Astrocyte of the cerebellum (primary cell): ENCODE results near the gene CD34.

Experiments used
- DNase-seq: peaks from one replicate; pipeline ENCODE4 v3.0.0-alpha.2; 2011; ENCODE audit warnings: low read depth
- H3K4me3 ChIP-seq: 2 replicates; pipeline ENCODE4 v1.5.1; 2011; ENCODE audit warnings: mild to moderate bottlenecking, low read depth, low read length, moderate library complexity
- in situ Hi-C: cut with HindIII; loops from 2 replicates; pipeline ENCODE4 v1.10.0; 2017; ENCODE audit warnings: low sequenced_read_pairs
- TF ChIP-seq, protein P1 (sequence below): IDR thresholded peaks from 2 replicates; pipeline ENCODE4 v1.5.1; 2012; ENCODE audit warnings: low read length, low read depth, moderate library complexity, mild to moderate bottlenecking; ENCODE audit errors: missing control alignments

CD34 gene

DNA sequence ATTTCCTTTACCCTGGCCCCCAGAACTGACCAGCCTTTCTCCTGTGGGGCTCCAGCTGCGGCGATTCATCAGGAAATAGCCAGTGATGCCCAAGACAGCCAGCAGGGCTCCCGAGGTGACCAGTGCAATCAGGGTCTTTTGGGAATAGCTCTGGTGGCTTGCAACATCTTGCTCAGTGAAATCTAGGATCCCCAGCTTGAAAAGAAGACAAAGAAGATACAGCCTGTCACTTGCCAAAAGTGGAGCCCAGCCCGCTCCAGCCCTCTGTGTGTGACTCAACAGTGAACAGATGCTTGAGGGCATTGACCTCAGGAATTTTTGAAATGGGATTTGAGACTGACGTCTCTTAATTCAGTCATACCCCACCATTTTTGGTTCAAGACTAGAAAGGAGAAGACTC, 22.3 kb downstream of the CD34 start:
- TF ChIP-seq, protein P1, sequence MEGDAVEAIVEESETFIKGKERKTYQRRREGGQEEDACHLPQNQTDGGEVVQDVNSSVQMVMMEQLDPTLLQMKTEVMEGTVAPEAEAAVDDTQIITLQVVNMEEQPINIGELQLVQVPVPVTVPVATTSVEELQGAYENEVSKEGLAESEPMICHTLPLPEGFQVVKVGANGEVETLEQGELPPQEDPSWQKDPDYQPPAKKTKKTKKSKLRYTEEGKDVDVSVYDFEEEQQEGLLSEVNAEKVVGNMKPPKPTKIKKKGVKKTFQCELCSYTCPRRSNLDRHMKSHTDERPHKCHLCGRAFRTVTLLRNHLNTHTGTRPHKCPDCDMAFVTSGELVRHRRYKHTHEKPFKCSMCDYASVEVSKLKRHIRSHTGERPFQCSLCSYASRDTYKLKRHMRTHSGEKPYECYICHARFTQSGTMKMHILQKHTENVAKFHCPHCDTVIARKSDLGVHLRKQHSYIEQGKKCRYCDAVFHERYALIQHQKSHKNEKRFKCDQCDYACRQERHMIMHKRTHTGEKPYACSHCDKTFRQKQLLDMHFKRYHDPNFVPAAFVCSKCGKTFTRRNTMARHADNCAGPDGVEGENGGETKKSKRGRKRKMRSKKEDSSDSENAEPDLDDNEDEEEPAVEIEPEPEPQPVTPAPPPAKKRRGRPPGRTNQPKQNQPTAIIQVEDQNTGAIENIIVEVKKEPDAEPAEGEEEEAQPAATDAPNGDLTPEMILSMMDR, result no peak
- in situ Hi-C loops, result no loop called here
- H3K4me3 ChIP-seq, result no peak overlapping the region
- DNase-seq, result no peak

DNA sequence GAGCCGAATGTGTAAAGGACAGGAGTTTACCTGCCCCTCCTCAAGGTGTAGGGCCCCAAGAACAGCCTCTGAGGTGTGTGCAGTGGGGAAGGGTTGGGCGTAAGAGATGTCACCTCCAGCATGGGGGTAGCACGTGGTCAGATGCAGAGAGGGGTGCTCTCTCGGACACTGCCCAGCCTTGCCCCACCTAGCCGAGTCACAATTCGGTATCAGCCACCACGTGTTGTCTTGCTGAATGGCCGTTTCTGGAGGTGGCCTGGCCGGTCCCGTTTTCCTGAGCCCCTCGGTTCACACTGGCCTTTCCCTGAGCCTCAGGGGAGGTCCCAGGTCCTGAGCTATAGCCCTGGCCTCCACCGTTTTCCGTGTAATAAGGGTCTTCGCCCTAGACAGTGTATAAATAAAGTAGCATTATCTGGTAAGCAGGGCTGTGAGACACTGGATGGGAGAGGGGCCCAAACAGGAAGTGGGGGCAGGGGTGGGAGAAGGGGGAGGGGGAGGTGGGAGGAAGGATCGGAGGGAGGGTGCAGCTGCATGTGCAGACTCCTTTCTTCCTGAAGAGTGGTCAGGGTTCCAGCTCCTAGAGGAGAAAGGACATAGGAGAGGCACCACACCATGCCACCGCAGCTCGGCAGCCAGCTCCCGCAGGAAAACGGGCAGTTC, 23.3 kb downstream of the CD34 start:
- DNase-seq, result no peak
- in situ Hi-C loops, result no loop called here
- TF ChIP-seq, protein P1, result no peak
- no peak overlapping the region for H3K4me3 ChIP-seq

DNA sequence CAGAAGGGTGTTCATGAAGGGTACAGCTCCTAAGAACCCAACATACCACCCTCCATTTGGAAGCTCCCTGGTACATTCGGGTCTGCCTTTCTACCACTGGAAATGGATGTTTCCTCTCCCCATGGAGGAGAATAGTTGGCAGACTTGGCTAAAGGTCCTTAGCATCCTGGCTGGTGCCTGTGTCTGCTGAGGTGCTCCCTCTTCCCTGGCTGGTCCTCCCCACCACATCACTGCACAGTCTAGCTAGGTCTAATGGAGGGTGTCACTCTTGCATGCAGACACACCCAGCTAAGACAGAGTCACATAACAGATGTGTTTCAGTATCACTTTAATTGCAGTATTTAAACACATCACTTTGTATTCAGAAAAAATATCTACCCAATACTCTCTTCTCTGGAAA, 24.7 kb downstream of the CD34 start:
- TF ChIP-seq, protein P1, result no peak
- no peak overlapping the region for H3K4me3 ChIP-seq
- in situ Hi-C loops, result no loop called here
- DNase-seq, result no peak

DNA sequence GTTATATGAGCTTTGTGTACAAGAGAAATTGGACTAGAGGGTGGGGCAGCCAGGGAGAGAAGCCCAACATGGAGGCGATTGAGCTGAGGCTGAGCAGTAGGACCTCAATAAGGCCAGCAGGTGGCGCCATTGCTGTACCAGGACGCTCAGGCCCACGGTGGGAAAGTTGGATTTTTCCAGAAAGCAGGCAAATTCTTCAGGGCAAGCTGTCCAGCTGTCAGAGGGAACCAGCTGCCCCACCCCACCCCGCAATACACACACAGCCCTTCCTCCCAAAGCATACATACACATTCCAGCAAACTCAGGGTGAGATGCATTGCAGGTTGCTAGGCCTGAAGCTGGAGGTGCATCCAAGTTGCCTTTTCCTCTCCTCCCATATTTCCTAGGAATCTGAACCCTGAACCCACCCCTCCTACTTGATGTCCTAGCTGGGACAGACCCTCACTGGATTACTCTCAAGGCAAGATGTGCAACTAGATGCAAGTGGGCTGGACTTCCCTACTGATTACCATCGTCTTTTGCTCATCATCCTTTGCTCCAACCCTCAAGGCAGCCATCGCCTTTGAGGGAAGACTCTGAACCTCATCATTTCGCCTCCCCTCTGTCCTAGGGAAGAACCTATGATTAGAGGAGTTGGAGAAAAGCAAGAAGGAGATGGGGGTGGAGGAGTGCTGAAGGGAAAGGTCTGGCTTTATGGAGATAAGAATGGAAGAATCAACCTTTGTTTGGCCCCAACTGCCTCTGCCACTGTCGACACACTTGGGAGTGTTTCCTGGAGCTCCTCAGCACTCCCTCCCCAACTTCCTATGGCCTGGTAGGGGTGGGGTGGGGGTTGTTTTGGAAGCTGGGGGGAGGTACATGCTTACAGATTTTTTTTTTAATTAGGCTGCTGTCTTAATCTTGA, 25.5 kb downstream of the CD34 start:
- TF ChIP-seq, protein P1, result peak; percentile 97

DNA sequence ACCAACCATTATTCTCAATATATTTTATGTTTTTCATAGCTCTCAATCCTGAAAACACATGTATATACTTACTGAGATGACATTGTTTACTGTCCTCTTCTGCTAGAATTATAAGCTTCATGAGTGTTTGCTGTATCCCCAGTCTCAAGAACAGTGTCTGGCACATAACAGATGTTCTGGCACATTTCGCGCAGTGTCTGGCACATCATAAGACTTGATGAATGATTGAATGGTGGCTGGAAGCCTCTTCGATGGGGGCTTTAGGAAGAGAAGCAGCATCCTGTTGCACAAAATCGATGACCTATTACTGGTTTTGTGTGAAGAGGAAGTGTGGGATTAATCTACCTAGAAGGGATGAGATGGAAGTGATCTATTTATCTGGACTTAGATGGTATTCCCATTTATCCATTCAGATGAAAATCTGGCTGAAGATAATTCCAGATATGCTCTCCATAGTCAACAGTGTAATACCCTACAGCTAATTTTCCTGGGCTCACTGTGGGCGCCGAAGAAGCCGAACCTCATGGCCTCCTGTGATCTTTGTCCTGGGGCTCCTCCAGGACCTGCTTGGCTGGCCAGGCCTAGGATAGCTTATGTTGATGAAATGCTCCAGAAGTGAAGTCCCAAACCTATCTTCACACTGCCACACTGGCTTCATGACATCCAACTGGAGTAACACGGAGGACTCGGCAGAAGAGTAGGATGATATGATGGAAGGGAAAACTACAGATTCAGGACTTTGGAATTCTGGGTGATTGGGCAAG, 26.5 kb downstream of the CD34 start:
- in situ Hi-C loops, result no loop called here
- no peak for DNase-seq
- H3K4me3 ChIP-seq, result no peak overlapping the region
- TF ChIP-seq, protein P1, result no peak

More for the DNA sequence above, 25.5 kb downstream of the CD34 start:
- in situ Hi-C loops, result no loop called here
- peak; percentile 70 for DNase-seq
- H3K4me3 ChIP-seq, result no peak overlapping the region

DNA sequence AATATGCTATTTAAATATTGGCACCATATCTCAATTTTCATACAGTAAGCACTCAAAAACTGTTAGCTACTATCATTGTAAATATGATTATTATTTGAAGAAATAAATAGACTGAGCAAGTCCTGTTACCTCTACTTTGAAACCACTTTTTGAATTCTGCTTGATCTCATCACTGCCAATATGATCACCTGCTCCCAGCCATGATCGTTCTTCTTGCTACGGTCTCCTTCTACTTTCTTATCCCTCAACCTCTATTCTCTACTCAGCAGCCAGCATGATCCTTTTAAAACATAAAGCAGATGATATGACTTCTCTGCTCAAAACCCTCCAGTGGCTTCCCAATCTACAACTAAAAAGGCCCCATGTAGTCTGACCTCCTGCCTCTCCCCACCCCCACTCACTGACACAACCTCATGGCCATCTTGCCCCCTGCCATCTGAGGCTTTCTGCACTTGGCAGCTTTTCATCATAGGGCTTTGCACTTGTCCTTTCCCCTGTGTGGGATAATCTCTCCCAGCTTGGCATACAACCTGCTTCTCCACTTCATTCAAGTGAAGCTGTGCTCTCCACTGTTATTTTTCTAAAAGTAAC, 27.2 kb downstream of the CD34 start:
- in situ Hi-C loops, result no loop called here
- TF ChIP-seq, protein P1, result no peak
- DNase-seq, result no peak
- no peak overlapping the region for H3K4me3 ChIP-seq
